Hepatocyte (in vitro differentiated cells): ENCODE data around the gene MDH1.

Source experiments
- EZH2 ChIP-seq: fragments of 200-600 bp; sonication (generic); IDR thresholded peaks from 2 replicates; pipeline ENCODE4 v1.6.1; 2016; ENCODE audit warnings: antibody characterized with exemption, mild to moderate bottlenecking, borderline replicate concordance
- TF ChIP-seq, protein P1 (sequence below): fragments of 200-600 bp; sonication (generic); IDR thresholded peaks from 2 replicates; pipeline ENCODE4 v1.5.1; 2016; ENCODE audit warnings: antibody characterized with exemption, mild to moderate bottlenecking; ENCODE audit not compliant: poor library complexity

GRCh38 chr2:63582873-63583272 is 5.9 kb upstream of the MDH1 start:
- TF ChIP-seq, protein P1, sequence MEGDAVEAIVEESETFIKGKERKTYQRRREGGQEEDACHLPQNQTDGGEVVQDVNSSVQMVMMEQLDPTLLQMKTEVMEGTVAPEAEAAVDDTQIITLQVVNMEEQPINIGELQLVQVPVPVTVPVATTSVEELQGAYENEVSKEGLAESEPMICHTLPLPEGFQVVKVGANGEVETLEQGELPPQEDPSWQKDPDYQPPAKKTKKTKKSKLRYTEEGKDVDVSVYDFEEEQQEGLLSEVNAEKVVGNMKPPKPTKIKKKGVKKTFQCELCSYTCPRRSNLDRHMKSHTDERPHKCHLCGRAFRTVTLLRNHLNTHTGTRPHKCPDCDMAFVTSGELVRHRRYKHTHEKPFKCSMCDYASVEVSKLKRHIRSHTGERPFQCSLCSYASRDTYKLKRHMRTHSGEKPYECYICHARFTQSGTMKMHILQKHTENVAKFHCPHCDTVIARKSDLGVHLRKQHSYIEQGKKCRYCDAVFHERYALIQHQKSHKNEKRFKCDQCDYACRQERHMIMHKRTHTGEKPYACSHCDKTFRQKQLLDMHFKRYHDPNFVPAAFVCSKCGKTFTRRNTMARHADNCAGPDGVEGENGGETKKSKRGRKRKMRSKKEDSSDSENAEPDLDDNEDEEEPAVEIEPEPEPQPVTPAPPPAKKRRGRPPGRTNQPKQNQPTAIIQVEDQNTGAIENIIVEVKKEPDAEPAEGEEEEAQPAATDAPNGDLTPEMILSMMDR = no peak
- TF ChIP-seq EZH2 = no peak
